GM18867 (cell line): ENCODE results near the gene LY6G6F.

ENCODE experiments used
- ATAC-seq: cut with Tn5 transposase; IDR thresholded peaks from one replicate; pipeline ENCODE4 v1.9.1; 2021; ENCODE audit warnings: mild to moderate bottlenecking, moderate library complexity; ENCODE audit not compliant: unreplicated experiment

The LY6G6F gene

GRCh38 chr6:31722173-31722572 lies 15.5 kb downstream of the LY6G6F start:
- no peak for ATAC-seq

GRCh38 chr6:31723245-31723979 lies 16.7 kb downstream of the LY6G6F start, which contains the start of gene MPIG6B:
TSS of gene MPIG6B (plus strand) at chr6:31723373. CDS start at chr6:31723384, 11 bp downstream.
- ATAC-seq = no peak

- ATAC-seq = no peak
Measured at GRCh38 chr6:31723980-31724691, 17.5 kb downstream of the LY6G6F start.

GRCh38 chr6:31725502-31726350 lies 19.1 kb downstream of the LY6G6F start:
- no peak for ATAC-seq

GRCh38 chr6:31727034-31727716 lies 20.5 kb downstream of the LY6G6F start:
- ATAC-seq = peak; percentile 55

GRCh38 chr6:31727717-31728671 lies 21.3 kb downstream of the LY6G6F start:
- ATAC-seq = no peak

GRCh38 chr6:31728767-31729514 lies 22.3 kb downstream of the LY6G6F start, which contains the start of gene DDAH2:
TSS of gene DDAH2 (minus strand) at chr6:31729299. CDS start at chr6:31729161, 138 bp downstream.
- ATAC-seq = no peak

- ATAC-seq = peak; percentile 35
Measured at GRCh38 chr6:31729515-31729978, 22.9 kb downstream of the LY6G6F start.

GRCh38 chr6:31729979-31730630 lies 23.4 kb downstream of the LY6G6F start:
- peak; percentile 35 for ATAC-seq

GRCh38 chr6:31730631-31731086 lies 24.0 kb downstream of the LY6G6F start:
- no peak for ATAC-seq

- ATAC-seq = no peak
Measured at GRCh38 chr6:31732029-31732428, 25.4 kb downstream of the LY6G6F start.

GRCh38 chr6:31733734-31734133 lies 27.1 kb downstream of the LY6G6F start:
- ATAC-seq = no peak

GRCh38 chr6:31734247-31734820 lies 27.7 kb downstream of the LY6G6F start:
- no peak for ATAC-seq

GRCh38 chr6:31734821-31735406 lies 28.2 kb downstream of the LY6G6F start:
- ATAC-seq = peak; percentile 22

GRCh38 chr6:31736021-31736767 lies 29.5 kb downstream of the LY6G6F start, which contains the start of gene CLIC1:
TSS of gene CLIC1 (minus strand) at chr6:31736530. CDS start at chr6:31736300, 230 bp downstream.
- peak; percentile 26 for ATAC-seq

- ATAC-seq = no peak
Measured at GRCh38 chr6:31736768-31737314, 30.2 kb downstream of the LY6G6F start.
